Heart left ventricle (tissue), 13 donors: Measurements from ENCODE around the gene ASRGL1.

Source experiments
- POLR2A ChIP-seq, 2 donors: fragments of 450-650 bp; IDR thresholded peaks; one replicate each; pipeline ENCODE4 v1.6.1; 2017; ENCODE audit warnings: antibody characterized with exemption in 2 of 2, mild to moderate bottlenecking in 2 of 2, moderate library complexity in 2 of 2
- TF ChIP-seq, protein P1 (sequence below), 12 donors: fragments of 200-600 bp; sonication (generic) in 4 of 12; IDR thresholded peaks; one replicate each; pipeline versions ENCODE4 v1.5.0 to v1.8.0; 2018 to 2022; ENCODE audit warnings: antibody characterized with exemption in 12 of 12, mild to moderate bottlenecking in 5 of 12
- donor health status: ischemic (EF 13 %, LVEDD 7.1; RV severe dilation, severe dysfunction).
- donor health status: DM: no; HTN: yes; CAD: no.
- donor health status: DM: no; HTN: no; CAD: no.
- donor health status: ischemic (EF 25% LVEDD 6.9; RV normal size, moderate dysfunction).
- donor health status: ischemic (EF 25% LVEDD 5.7; RV mildly dilated, moderate dysfunction).
- donor health status: ischemic (EF 35%, LVEDD 5.7; RV mildly dilated, moderate dysfunction).
- donor health status: nonischemic (EF 11% LVEDD 7.7; RV severe dilation, severe dysfunction).
- donor health status: DM: yes; HTN: yes; CAD: no.
- donor health status: PGD.
- donor health status: ischemic (EF 29% LVEDD 5.4; RV normal size, mild dysfunction).
- donor health status: nonischemic (EF 23%, LVEDD 6.1; RV moderate dilation, normal function).

DNA sequence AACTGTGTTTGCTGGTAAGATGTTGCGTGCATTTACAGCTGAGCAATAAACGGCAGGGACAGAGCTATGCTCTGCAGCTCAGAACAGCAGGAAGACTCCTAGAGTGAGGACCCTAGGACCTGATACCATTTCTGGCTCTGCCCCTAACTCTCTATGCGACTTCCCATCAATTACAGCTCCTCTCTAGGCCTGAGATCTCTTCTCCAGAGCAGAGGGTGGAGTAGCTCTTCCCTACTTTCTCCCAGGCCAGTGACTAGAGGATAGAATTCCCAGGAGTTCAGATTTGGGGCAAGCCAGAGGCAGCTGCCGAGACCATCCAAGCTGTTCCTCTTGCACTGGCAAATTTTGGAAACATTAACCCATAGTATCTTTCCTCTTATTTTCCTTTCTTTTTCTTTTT is 68.8 kb downstream of the ASRGL1 start:
- TF ChIP-seq, protein P1, sequence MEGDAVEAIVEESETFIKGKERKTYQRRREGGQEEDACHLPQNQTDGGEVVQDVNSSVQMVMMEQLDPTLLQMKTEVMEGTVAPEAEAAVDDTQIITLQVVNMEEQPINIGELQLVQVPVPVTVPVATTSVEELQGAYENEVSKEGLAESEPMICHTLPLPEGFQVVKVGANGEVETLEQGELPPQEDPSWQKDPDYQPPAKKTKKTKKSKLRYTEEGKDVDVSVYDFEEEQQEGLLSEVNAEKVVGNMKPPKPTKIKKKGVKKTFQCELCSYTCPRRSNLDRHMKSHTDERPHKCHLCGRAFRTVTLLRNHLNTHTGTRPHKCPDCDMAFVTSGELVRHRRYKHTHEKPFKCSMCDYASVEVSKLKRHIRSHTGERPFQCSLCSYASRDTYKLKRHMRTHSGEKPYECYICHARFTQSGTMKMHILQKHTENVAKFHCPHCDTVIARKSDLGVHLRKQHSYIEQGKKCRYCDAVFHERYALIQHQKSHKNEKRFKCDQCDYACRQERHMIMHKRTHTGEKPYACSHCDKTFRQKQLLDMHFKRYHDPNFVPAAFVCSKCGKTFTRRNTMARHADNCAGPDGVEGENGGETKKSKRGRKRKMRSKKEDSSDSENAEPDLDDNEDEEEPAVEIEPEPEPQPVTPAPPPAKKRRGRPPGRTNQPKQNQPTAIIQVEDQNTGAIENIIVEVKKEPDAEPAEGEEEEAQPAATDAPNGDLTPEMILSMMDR (IDR thresholded peaks at IDR 0.05), result no peak
- no peak for TF ChIP-seq POLR2A (IDR thresholded peaks at IDR 0.05)
